MCF 10A (cell line): Measurements from ENCODE around the gene HTRA2. TPM values are rescaled to one million over a fixed set of nuclear protein-coding genes. Genes with fewer than 3 reads are reported as not detected.

Experiments used
- BruUV-seq: library from RNA; stranded (reverse); fragments of 400-500 nt; replicated peaks from 2 replicates; lab custom pipeline; 2021; lab: Mats Ljungman, UMichigan
- CTCF ChIA-PET: fragments of 300-600 bp; sonication (Branson Sonifier 250); formaldehyde crosslinking; extraction: SDS; loops from one replicate; lab custom pipeline; 2021; ENCODE audit warnings: antibody characterized with exemption, inconsistent platforms; lab: Yijun Ruan, JAX
- POLR2A ChIA-PET: fragments of 300-600, 350-650 bp; sonication (Branson Sonifier 250); formaldehyde crosslinking; extraction: SDS; loops from one replicate; lab custom pipeline; 2020; ENCODE audit warnings: antibody characterized with exemption, inconsistent platforms; lab: Yijun Ruan, JAX
- DNase-seq: peaks from one replicate; pipeline ENCODE4 v3.0.0-alpha.2; 2018; ENCODE audit not compliant: unreplicated experiment
- H3K27ac Mint-ChIP-seq: one replicate; pipeline ENCODE4 v1.8.0; 2022; ENCODE audit warnings: mild to moderate bottlenecking, low read depth, mixed read lengths; ENCODE audit not compliant: unreplicated experiment
- H3K27me3 Mint-ChIP-seq: one replicate; pipeline ENCODE4 v1.8.0; 2022; ENCODE audit warnings: mixed read lengths; ENCODE audit not compliant: insufficient read depth, unreplicated experiment
- H3K36me3 Mint-ChIP-seq: one replicate; pipeline ENCODE4 v1.8.0; 2022; ENCODE audit warnings: mild to moderate bottlenecking, moderate library complexity, mixed read lengths; ENCODE audit not compliant: insufficient read depth, unreplicated experiment
- H3K4me1 Mint-ChIP-seq: one replicate; pipeline ENCODE4 v1.8.0; 2022; ENCODE audit warnings: mixed read lengths; ENCODE audit not compliant: insufficient read depth, unreplicated experiment
- H3K4me3 Mint-ChIP-seq: one replicate; pipeline ENCODE4 v1.8.0; 2022; ENCODE audit warnings: mild to moderate bottlenecking, moderate library complexity, mixed read lengths; ENCODE audit not compliant: unreplicated experiment
- H3K9me3 Mint-ChIP-seq: one replicate; pipeline ENCODE4 v1.8.0; 2022; ENCODE audit warnings: mixed read lengths; ENCODE audit not compliant: unreplicated experiment
- intact Hi-C: fragments of 100-400 bp; cut with micrococcal nuclease; formaldehyde crosslinking; loops from 2 replicates; pipeline ENCODE4 v1.14.1; 2022
- total RNA-seq: library from RNA; stranded (reverse); gene quantifications from 2 replicates; pipeline ENCODE4 v1.2.3, GENCODE V29; 2022
- TF ChIP-seq, protein P1 (sequence below): fragments of 200-600 bp; IDR thresholded peaks from one replicate; pipeline ENCODE4 v1.8.0; 2022; ENCODE audit warnings: antibody characterized with exemption, mild to moderate bottlenecking; ENCODE audit not compliant: unreplicated experiment

HTRA2 gene
- total RNA-seq, 1 experiment from 2014 or later, result 27.6 TPM

DNA sequence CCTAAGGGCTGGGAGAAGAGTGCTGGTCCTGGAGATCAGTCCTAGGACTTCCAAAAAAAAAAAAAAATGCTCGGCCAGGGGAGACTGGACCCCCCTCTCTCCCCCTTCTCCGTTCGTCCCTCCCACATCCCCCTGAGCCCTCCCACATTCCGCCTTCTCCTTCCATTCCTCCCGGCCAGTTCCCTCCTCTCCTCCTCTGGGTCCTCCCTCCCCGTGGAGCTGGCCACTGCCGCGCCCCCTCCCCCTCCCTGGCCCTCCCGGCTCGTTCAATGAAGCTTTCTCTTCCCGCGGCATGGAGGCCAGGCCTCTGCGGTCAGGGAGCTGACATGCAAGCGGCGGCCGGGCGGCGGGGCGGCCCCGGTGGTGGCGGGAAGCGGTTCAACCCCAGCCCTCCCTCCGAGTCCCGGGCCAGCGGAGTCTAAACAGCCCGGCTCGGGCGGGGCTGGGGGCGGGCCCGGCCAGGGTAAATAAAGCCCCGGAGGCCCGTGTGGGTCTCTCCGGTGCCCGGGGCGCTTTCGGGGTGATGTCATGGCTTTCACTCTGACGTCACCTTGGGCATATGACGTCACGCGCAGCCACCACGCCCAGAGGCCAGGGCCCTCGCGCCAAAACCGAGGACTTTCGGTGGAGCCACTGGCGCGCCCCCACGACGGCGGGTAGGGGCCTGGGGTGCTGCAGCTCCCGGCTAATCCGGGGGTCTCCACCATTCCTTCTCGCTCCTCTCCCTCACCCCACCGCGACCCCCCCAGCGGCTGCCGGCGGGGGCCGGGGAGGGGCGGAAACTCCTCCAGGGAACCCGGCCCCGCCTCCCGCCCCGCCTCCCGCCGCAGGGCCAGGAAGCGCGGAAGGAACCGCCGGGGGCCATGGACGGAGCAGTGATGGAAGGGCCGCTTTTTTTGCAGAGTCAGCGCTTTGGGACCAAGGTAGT is 24.4 kb downstream of the HTRA2 start, which contains the start of the genes DOK1 and LOXL3:
Gene DOK1 (plus strand): TSS at position 829 of the 928 bp plus-strand sequence. CDS start 35 bp downstream, at position 864.
Gene LOXL3 (minus strand): TSS at position 51 of the 928 bp plus-strand sequence. CDS start 1,308 bp downstream, outside the sequence.
- TF ChIP-seq, protein P1, sequence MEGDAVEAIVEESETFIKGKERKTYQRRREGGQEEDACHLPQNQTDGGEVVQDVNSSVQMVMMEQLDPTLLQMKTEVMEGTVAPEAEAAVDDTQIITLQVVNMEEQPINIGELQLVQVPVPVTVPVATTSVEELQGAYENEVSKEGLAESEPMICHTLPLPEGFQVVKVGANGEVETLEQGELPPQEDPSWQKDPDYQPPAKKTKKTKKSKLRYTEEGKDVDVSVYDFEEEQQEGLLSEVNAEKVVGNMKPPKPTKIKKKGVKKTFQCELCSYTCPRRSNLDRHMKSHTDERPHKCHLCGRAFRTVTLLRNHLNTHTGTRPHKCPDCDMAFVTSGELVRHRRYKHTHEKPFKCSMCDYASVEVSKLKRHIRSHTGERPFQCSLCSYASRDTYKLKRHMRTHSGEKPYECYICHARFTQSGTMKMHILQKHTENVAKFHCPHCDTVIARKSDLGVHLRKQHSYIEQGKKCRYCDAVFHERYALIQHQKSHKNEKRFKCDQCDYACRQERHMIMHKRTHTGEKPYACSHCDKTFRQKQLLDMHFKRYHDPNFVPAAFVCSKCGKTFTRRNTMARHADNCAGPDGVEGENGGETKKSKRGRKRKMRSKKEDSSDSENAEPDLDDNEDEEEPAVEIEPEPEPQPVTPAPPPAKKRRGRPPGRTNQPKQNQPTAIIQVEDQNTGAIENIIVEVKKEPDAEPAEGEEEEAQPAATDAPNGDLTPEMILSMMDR, result no peak
- Mint-ChIP-seq H3K27me3 (no peaks in the 10 kb centered on the region), H3K4me3 (peak within 1 kb of the TSS; percentile 48), H3K4me1 (peaks cover 11% of the 10 kb centered on the region), H3K27ac (peak within 1 kb of the TSS; percentile 16), H3K9me3 (no peaks in the 10 kb centered on the region), H3K36me3 (no peaks in the 10 kb centered on the region)
- peak; percentile 58 for DNase-seq
- POLR2A ChIA-PET, result no interaction called here
- intact Hi-C loops, result no loop called here
- no TSS peak for BruUV-seq
- CTCF ChIA-PET, result no interaction called here

DNA sequence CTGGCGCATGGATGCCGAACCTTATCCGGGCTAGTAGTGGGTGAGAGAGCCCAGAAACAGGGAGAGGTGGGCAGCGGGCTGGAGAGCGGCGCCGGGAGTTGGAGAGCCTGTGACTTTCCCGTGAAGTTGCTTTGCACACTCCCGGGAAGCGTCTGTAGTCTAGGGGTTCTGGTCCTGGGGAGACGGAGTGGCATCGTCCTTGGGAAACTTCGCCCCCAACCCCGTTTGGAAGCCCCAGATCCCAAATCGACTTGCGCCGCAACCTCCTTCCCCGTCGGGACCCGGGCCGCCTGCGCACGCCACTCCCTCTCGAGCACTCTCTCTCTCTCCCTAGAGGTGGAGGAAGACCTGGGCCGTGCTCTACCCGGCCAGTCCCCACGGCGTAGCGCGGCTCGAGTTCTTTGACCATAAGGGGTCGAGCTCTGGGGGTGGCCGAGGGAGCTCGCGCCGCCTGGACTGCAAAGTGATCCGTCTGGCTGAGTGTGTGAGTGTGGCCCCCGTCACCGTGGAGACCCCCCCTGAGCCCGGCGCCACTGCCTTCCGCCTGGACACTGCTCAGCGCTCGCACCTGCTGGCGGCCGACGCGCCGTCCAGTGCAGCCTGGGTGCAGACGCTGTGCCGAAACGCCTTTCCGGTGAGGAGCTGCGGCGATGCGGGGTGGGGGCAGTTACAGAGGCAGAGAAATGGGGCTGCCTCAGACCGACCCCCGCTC is 25.2 kb downstream of the HTRA2 start:
- H3K27ac Mint-ChIP-seq, result no peak overlapping the region
- intact Hi-C loops, result no loop called here
- BruUV-seq, result no TSS peak
- H3K36me3 Mint-ChIP-seq, result no peaks in the 10 kb centered on the region
- ChIA-PET POLR2A (no interaction called here), CTCF (interaction anchor here (1.9 kb wide), 1 partner anchor 34 kb away, joined by 4 read pairs; no protein-coding TSS in a partner anchor)
- H3K4me3 Mint-ChIP-seq, result no peak overlapping the region
- H3K4me1 Mint-ChIP-seq, result peaks cover 6% of the 10 kb centered on the region
- H3K9me3 Mint-ChIP-seq, result no peaks in the 10 kb centered on the region
- TF ChIP-seq, protein P1, result no peak
- H3K27me3 Mint-ChIP-seq, result no peaks in the 10 kb centered on the region
- DNase-seq, result no peak

DNA sequence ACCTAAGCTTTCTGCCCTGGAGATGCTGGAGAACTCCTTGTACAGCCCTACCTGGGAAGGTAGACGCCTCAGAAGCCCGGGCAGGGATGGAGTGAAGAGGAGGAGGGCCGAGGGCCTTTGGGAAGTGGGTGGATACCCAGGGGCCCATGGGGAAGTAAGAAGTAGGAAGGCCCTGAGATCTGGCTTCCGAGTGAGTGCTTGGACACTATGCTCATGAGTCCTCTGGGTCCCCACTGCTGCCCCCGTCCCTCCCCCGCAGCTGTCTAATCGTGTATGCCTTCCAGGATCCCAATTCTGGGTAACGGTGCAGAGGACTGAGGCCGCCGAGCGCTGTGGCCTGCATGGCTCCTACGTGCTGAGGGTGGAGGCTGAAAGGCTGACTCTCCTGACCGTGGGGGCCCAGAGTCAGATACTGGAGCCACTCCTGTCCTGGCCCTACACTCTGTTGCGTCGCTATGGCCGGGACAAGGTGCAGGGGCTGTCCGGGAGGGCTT is 25.9 kb downstream of the HTRA2 start:
- intact Hi-C loops, result no loop called here
- ChIA-PET CTCF (interaction anchor here (1.9 kb wide), 1 partner anchor 33 kb away, joined by 4 read pairs; no protein-coding TSS in a partner anchor), POLR2A (no interaction called here)
- Mint-ChIP-seq H3K4me1 (peaks cover 8% of the 10 kb centered on the region), H3K36me3 (no peaks in the 10 kb centered on the region), H3K4me3 (no peak overlapping the region), H3K27ac (no peak overlapping the region), H3K27me3 (no peaks in the 10 kb centered on the region), H3K9me3 (no peaks in the 10 kb centered on the region)
- no TSS peak for BruUV-seq
- no peak for DNase-seq
- TF ChIP-seq, protein P1, result no peak
